ENCODE measurements around the gene CSRP1.

- no peak for TF ChIP-seq POLR2A (IDR thresholded peaks at IDR 0.05)
- TF ChIP-seq CTCF (IDR thresholded peaks at IDR 0.05): no peak
These were observed 9.0 kb upstream of the CSRP1 start for GRCh38 chr1:201515895-201516294.
